GM21576 (cell line): Measurements from ENCODE around the gene CRIP3.
"Not testable (repeated sequence)": the region's sequence is repeated elsewhere in the genome, so short reads cannot be mapped to it uniquely, and the experiment has no call there.

Experiments used
- ATAC-seq: cut with Tn5 transposase; IDR thresholded peaks from one replicate; pipeline ENCODE4 v1.9.1; 2021; ENCODE audit warnings: mild to moderate bottlenecking, moderate library complexity; ENCODE audit not compliant: unreplicated experiment

The CRIP3 gene

GRCh38 chr6:43307451-43308100 is 1.1 kb downstream of the CRIP3 start:
- no peak for ATAC-seq

GRCh38 chr6:43306086-43306485 is 2.5 kb downstream of the CRIP3 start:
- ATAC-seq, result no peak

GRCh38 chr6:43304882-43305281 is 3.7 kb downstream of the CRIP3 start:
- no peak for ATAC-seq

- no peak for ATAC-seq
These were observed 4.3 kb downstream of the CRIP3 start for GRCh38 chr6:43304361-43304760.

- ATAC-seq, result no peak
These were observed 4.8 kb downstream of the CRIP3 start for GRCh38 chr6:43303751-43304331.

GRCh38 chr6:43303006-43303405 is 5.6 kb downstream of the CRIP3 start:
- ATAC-seq, result not testable (repeated sequence)

GRCh38 chr6:43302126-43302525 is 6.5 kb downstream of the CRIP3 start:
- no peak for ATAC-seq

- no peak for ATAC-seq
These were observed 7.3 kb downstream of the CRIP3 start for GRCh38 chr6:43301081-43301870.

GRCh38 chr6:43299338-43300293 is 9.0 kb downstream of the CRIP3 start:
- ATAC-seq, result no peak

GRCh38 chr6:43298565-43299337 is 9.9 kb downstream of the CRIP3 start:
- no peak for ATAC-seq

- no peak for ATAC-seq
These were observed 10.7 kb downstream of the CRIP3 start, which contains the start of gene SLC22A7 for GRCh38 chr6:43297644-43298564. Gene SLC22A7, plus strand, starts transcription at chr6:43298260. Its CDS starts 99 bp downstream, at chr6:43298359.

- ATAC-seq, result no peak
These were observed 11.7 kb downstream of the CRIP3 start for GRCh38 chr6:43296780-43297497.

GRCh38 chr6:43295456-43295855 is 13.2 kb downstream of the CRIP3 start:
- ATAC-seq, result no peak

- ATAC-seq, result no peak
These were observed 14.1 kb downstream of the CRIP3 start for GRCh38 chr6:43294536-43294935.

- no peak for ATAC-seq
These were observed 14.9 kb downstream of the CRIP3 start for GRCh38 chr6:43293698-43294097.

- ATAC-seq, result no peak
These were observed 15.8 kb downstream of the CRIP3 start for GRCh38 chr6:43292763-43293318.

GRCh38 chr6:43292341-43292740 is 16.3 kb downstream of the CRIP3 start:
- no peak for ATAC-seq

- ATAC-seq, result no peak
These were observed 16.9 kb downstream of the CRIP3 start for GRCh38 chr6:43291708-43292107.
